ENCODE measurements around the gene PALLD. TPM values are rescaled to one million over a fixed set of nuclear protein-coding genes. Genes with fewer than 3 reads are reported as not detected.

PALLD gene
- total RNA-seq, 1 donor from 2014 or later = 8.6 TPM

DNA sequence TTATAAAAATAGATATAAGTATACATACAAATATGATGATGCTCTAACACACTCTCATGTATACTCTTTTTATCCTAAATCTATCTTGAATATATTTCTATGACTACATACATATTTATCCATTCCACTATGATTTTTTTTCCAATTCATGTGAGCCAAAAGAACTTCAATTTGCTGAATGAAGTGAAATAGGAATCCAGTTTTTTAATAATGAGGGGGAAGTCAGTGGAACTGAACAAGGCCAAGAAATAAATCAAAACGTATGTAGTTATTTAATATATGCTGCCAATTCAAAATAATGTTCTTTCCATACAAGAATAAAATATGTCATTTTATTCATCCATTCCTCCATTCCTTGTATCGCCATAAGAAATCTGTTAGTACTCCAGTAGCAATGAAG is 6.1 kb upstream of the PALLD start:
- intact Hi-C loops (cut with micrococcal nuclease) = no loop called here

- intact Hi-C loops (cut with micrococcal nuclease) = no loop called here
Measured at GRCh38 chr4:168491563-168491962, 5.3 kb upstream of the PALLD start.

DNA sequence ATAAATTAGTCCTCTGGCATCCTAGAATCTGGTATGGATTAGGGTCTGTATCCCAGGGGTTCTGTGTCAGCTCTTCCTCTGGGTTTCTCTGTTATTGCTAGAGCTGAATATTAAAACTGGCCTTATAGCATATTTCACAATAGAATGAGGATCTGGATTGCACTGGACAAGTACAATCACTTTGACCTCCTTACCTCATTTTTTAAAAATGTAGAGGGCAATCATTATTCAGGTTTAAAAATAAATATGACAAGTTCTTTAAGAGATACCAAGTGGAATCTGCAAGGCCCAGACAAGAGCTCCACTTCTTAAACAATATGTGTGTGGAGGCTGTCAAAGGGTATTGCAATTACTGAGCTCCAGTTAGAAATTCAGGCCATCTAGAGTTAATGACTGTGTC is 1.4 kb downstream of the PALLD start:
- intact Hi-C loops (cut with micrococcal nuclease) = no loop called here

DNA sequence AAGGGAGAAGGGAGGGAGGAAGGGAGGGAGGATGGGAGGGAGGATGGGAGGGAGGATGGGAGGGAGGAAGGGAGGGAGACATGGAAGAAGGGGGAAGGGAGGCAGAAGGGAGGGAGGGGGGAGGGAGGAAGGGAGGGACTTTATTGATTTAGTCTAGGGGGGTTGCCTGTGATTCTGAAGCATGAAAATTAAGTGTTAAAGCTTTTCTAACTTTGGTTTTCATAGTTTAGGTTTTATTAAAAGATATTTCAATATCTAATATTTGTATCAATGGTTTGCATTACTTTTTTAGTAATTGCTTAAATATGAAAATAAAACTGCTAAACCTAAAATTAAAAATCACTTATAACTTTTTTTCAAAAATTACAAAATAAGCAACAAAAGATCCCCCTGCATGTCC is 2.4 kb downstream of the PALLD start:
- intact Hi-C loops (cut with micrococcal nuclease) = no loop called here

DNA sequence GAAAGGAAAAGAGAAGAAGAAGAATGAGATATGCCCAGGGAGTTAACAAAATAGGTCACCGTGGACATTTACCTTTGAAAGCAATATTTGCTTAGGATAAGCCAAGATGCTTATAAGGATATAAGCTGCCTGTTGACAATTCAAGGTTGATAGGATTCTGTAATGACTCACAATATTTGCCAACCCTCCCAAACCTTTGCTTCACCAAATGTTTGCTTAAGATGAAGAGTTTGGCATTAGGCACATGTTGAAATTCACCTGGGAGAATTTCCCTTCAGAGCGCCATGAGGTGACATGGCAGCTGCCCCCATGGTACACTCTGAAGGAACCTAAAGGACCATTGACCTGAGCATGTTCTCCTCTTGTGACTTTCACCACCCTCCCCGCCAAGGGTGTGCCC is 4.6 kb downstream of the PALLD start:
- intact Hi-C loops (cut with micrococcal nuclease) = no loop called here

DNA sequence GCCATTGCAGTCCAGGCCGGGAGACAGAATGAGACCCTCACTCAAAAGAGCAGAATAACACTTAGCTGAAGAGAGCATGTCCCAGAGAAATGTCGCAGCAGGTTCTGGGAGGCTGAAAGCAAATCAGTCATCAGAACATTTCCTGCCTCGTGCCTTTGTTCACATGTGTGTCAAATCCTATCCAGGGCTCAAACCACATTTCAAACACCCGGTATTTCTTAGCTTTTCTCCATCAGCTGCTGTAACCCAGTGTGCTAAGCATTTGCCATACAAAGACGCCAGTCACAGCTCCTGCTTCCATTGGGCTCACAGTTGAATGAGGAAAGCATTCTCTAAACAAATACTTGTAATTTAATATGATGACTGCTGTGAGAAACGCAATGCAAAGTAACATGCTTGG is 6.0 kb downstream of the PALLD start:
- intact Hi-C loops (cut with micrococcal nuclease) = no loop called here

DNA sequence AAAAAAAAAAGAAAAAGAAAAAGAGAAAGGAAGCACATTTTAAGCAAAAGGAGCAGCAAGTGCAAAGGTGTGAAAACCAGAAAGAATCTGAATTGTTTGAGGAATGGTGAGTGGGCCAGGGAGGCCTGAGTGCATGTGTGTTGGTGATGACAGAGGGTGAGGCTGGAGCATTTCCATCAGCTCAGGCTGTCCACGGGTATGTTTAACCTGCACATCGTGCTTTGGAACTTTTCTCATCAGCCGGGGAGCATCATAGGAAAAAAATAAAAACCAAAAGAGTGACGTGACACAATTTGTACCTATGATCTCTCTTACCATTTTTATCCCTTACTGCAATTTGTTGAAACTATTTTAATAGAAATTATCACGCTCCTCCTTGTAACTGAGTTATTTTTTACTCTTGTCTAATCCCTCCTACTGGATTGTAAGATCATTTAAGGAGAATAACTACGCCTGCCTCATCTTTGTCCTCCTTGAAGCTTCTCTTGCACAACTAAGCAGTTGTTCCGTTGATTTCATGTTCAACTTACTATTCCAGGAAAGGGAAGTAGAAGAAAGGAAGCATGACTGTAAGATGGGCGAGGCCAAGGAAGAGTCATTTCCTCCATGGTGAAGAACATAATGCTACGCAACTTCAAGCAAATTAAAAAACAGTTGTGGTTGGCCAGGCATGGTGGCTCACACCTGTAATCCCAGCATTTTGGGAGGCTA is 7.0 kb downstream of the PALLD start:
- intact Hi-C loops (cut with micrococcal nuclease) = no loop called here

DNA sequence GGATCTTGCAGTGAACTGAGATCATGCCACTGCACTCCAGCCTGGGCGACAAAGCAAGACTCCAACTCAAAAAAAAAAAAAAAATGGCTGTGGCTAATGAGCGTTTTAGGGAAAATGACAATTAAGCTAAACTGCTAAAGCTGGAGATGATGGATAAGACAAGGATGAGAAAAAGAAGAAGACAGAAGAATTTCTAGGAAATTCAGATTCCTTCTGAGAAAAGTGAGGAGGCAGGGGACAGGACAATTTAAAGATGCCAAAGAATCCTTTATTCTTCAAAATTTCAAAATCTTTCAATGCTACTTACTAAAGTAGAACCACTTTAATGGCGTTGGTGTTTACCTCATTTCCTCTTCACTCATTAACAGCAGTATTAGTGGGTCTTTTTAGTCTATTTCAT is 7.7 kb downstream of the PALLD start:
- intact Hi-C loops (cut with micrococcal nuclease) = no loop called here

DNA sequence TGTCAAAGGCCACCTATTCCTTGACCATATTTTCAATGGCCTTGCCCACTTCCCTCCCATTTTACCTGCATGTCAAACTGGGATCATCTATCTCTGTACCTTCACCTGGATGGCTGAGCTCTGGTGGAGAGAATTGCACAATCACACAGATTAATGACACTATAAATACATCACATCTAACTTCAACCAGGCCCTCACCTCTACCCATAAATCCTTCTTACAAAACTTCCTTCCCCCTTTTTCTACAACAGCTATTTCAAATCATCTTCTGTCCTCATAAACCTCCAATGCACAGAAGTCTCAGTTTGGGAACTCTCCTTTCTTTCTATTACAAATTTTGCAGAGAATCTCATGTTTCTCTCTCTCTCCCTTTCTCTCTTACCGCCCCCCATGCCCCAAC is 9.2 kb downstream of the PALLD start:
- intact Hi-C loops (cut with micrococcal nuclease) = no loop called here

DNA sequence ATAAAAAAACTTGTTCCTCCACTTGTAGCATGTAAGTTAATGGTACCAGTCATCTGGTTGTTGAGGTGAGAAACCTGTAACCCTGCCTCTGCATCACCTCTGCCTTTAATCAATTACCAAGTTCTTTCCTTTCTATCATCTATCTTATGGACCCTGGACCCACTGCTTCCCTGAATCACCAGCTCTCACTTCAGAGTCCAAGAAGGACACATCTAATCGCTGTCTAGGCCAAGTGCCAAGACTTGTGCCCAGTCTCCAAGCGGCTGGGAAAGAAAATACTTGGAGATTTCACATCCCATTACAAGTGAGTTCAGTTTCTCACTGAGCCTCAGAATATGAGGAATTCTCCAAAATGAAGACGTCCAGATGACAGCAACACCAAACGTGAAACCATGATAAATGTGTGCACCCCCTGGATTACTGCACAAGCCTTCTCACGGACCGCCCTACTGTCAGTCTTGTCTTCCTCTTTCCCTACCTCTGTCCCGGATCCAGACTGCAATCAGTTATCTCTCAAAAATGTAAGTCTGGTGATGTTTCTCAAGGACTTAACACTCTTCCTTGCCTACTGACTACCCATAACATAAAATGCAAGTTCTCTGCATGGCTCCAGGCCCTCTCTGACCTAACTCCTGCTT is 10.4 kb downstream of the PALLD start:
- intact Hi-C loops (cut with micrococcal nuclease) = no loop called here

GRCh38 chr4:168508683-168509082 is 11.8 kb downstream of the PALLD start:
- intact Hi-C loops (cut with micrococcal nuclease) = no loop called here

DNA sequence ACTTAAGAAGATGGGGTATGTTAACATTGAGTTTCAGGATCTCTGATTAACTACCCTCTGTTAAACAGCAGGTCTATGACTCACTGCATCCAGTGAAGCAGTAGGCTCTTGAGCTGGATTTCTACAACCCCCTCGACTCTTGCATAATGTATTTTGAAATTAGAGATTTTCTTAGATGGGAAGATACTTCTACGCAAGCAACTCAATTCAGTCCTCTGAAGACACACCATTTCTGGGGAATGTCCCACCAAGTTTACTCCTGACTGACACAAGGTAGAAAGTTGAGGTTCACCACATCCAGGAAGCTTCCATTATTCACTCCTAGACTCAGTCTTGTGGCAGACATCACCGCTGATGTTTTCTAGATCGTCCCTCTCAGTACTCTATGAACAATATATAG is 12.9 kb downstream of the PALLD start:
- intact Hi-C loops (cut with micrococcal nuclease) = loop anchor here (1.0 to 5.0 kb wide), 2 partner anchors 29 to 498 kb away; partner anchors contain the start of gene DDX60L

GRCh38 chr4:168511780-168512489 is 15.1 kb downstream of the PALLD start:
- intact Hi-C loops (cut with micrococcal nuclease) = loop anchor here (5.0 kb wide), 1 partner anchor 495 kb away; no protein-coding TSS in a partner anchor

DNA sequence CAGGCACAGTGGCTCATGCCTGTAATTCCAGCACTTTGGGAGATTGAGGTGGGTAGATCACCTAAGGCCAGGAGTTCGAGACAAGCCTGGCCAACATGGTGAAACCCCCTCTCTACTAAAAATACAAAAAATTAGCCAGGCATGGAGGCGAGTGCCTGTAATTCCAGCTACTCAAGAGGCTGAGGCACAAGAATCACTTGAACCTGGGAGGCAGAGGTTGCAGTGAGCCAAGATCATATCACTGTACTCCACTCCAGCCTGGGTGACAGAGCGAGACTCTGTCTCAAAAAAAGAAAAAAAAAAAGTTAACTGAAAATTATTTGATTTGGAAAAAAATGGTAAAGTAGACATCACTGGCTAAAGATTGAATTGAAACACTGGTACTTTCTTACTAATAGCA is 17.0 kb downstream of the PALLD start:
- intact Hi-C loops (cut with micrococcal nuclease) = loop anchor here (1.0 to 5.0 kb wide), 2 partner anchors 403 to 493 kb away; no protein-coding TSS in a partner anchor

- intact Hi-C loops (cut with micrococcal nuclease) = loop anchor here (1.0 to 5.0 kb wide), 2 partner anchors 403 to 493 kb away; no protein-coding TSS in a partner anchor
Measured at GRCh38 chr4:168514249-168514852, 17.5 kb downstream of the PALLD start.

GRCh38 chr4:168515222-168516011 is 18.6 kb downstream of the PALLD start:
- intact Hi-C loops (cut with micrococcal nuclease) = no loop called here

- intact Hi-C loops (cut with micrococcal nuclease) = no loop called here
Measured at GRCh38 chr4:168516841-168517240, 20.0 kb downstream of the PALLD start.

GRCh38 chr4:168519576-168519975 is 22.7 kb downstream of the PALLD start:
- intact Hi-C loops (cut with micrococcal nuclease) = no loop called here

DNA sequence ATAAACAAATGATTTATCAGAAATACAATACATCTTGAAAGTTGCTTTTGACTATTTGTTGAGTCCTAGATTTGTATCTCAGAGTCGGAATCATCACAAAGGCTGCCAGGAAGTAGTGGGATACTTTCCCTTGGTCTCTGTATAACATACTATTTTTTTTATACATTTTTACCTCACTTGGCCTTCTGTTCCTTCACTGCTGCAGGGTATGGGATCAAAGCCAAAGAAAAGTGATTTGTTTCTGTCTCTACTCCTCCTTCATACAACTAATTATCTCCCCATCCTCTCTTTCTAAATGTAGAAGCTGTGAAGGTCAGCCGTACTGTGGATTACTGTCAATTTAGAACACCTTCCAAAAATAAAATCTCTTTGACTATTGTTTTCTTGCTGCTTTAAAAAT is 24.9 kb downstream of the PALLD start:
- intact Hi-C loops (cut with micrococcal nuclease) = no loop called here

DNA sequence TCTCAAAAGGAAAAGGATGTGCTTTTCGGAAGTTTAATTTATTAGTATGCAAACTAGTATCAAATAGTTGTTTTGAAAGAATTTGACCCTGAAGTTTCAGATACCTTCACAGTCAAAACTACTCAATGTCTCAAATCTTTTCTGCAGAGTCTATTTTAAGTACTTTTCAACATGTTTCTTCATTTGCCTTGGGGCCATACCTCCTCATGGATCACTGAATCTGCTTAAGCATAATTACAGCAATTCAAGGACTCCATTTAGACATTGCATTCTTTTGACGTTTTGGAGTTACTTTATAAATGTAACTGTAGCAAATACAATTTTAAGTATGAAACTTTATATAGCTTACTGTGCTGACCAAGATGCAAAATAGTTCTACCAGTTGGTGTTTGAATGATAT is 25.5 kb downstream of the PALLD start:
- intact Hi-C loops (cut with micrococcal nuclease) = no loop called here

All from T-helper 2 cell treated with Interferon-gamma antibody and Interleukin-4, amounts not matched to agents 100 ng/mL and 5 ng/mL, for 36 hours (primary cell).